ENCODE measurements around the gene ALK. TPM values are rescaled to one million over a fixed set of nuclear protein-coding genes. Genes with fewer than 3 reads are reported as not detected.

Gene ALK
- total and polyA plus RNA-seq, 10 of the 15 experiments (the other 5 are each of a cell fraction or from before 2014, with no cell fraction given), result 0.11 TPM; not detected in 9

GRCh38 chr2:29397039-29397438 is 524.3 kb downstream of the ALK start (continued):
- TF ChIP-seq SKIL (IDR thresholded peaks at IDR 0.05; ENCODE audit: low read depth, poor library complexity, severe bottlenecking) (no peak), SMC3 (IDR thresholded peaks at IDR 0.05; ENCODE audit: borderline replicate concordance, low read length) (no peak), ZBTB40 (IDR thresholded peaks at IDR 0.05; ENCODE audit: borderline replicate concordance) (no peak), BRCA1 (IDR thresholded peaks at IDR 0.05; ENCODE audit: low read depth, low read length) (no peak), USF1 (IDR thresholded peaks at IDR 0.05; ENCODE audit: borderline replicate concordance, extremely low read length, insufficient read depth, low read depth, low read length) (no peak), RELA (IDR thresholded peaks at IDR 0.05; ENCODE audit: borderline replicate concordance, partially characterized antibody) (no peak), FOS (IDR thresholded peaks at IDR 0.05; ENCODE audit: borderline replicate concordance, extremely low read depth, insufficient read length) (no peak), FOXK2 (IDR thresholded peaks at IDR 0.05) (no peak), SREBF2 (IDR thresholded peaks at IDR 0.05; ENCODE audit: low read length) (no peak), ASH2L (IDR thresholded peaks at IDR 0.05; ENCODE audit: borderline replicate concordance, low read depth) (no peak), MEF2A (IDR thresholded peaks at IDR 0.05; ENCODE audit: insufficient read depth, low read depth, low read length) (no peak), FOXM1 (IDR thresholded peaks at IDR 0.05; ENCODE audit: low read depth, low read length) (no peak)

Data from GM12878 (cell line).